Spleen (tissue), 11 donors: Measurements from ENCODE around the gene SLC2A11. TPM values are rescaled to one million over a fixed set of nuclear protein-coding genes. Genes with fewer than 3 reads are reported as not detected.
"Not testable (repeated sequence)": the region's sequence is repeated elsewhere in the genome, so short reads cannot be mapped to it uniquely, and the experiment has no call there.

Experiments used
- DNase-seq: peaks from one replicate; pipeline ENCODE4 v3.0.0-alpha.2; 2020
- H3K27ac ChIP-seq, 8 donors: fragments of 200-600 bp; sonication (generic) in 7 of 8; 1 replicate in 4 of 8; 2 replicates in 4 of 8; pipeline versions ENCODE4 v1.5.0 to v1.8.0; 2016 to 2021; ENCODE audit warnings: inconsistent platforms in 4 of 8, mild to moderate bottlenecking in 4 of 8, moderate library complexity in 1 of 8
- H3K27me3 ChIP-seq, 7 donors: fragments of 200-600 bp; sonication (generic) in 6 of 7; replicated peaks in 1 of 7; 1 replicate in 4 of 7; 2 replicates in 3 of 7; pipeline versions ENCODE4 v1.5.0 to v1.8.0; 2016 to 2021; ENCODE audit warnings: inconsistent platforms in 3 of 7, mild to moderate bottlenecking in 1 of 7
- H3K36me3 ChIP-seq, 6 donors: fragments of 200-600 bp; sonication (generic) in 5 of 6; 1 replicate in 4 of 6; 2 replicates in 2 of 6; pipeline versions ENCODE4 v1.5.0 to v1.8.0; 2016 to 2021; ENCODE audit warnings: inconsistent platforms in 2 of 6
- H3K4me1 ChIP-seq, 6 donors: fragments of 200-600 bp; sonication (generic) in 5 of 6; 1 replicate in 3 of 6; 2 replicates in 3 of 6; pipeline versions ENCODE4 v1.5.0 to v1.8.0; 2016 to 2021; ENCODE audit warnings: inconsistent platforms in 3 of 6
- H3K4me3 ChIP-seq, 8 donors: fragments of 200-600 bp; sonication (generic) in 7 of 8; 1 replicate in 4 of 8; 2 replicates in 4 of 8; pipeline versions ENCODE4 v1.5.0 to v1.8.0; 2016 to 2021; ENCODE audit warnings: inconsistent platforms in 4 of 8, mild to moderate bottlenecking in 4 of 8, moderate library complexity in 2 of 8
- H3K9me3 ChIP-seq, 8 donors: fragments of 200-600 bp; sonication (generic) in 7 of 8; 1 replicate in 4 of 8; 2 replicates in 4 of 8; pipeline versions ENCODE4 v1.5.0 to v1.8.0; 2016 to 2021; ENCODE audit warnings: inconsistent platforms in 4 of 8
- POLR2A ChIP-seq, 3 donors: fragments of 450-650 bp; IDR thresholded peaks; one replicate each; pipeline ENCODE4 v1.5.1; 2017; ENCODE audit warnings: antibody characterized with exemption in 3 of 3, mild to moderate bottlenecking in 1 of 3
- POLR2AphosphoS5 ChIP-seq, 3 donors: sonication (generic); formaldehyde crosslinking; IDR thresholded peaks; one replicate each; pipeline ENCODE4 v1.5.1; 2017; ENCODE audit warnings: antibody characterized with exemption in 3 of 3
- WGBS, 5 donors: extraction: QIAGEN DNeasy Blood & Tissue Kit in 3 of 5; methylation state at CpG; one replicate each; pipeline versions ENCODE4 v1.1.5 to v1.1.7; 2013 to 2018; 5-methylcytosine and 5-hydroxymethylcytosine counted together
- intact Hi-C: fragments of 100-400 bp; cut with DNase I; formaldehyde crosslinking; loops from one replicate; pipeline ENCODE4 v1.15.0; 2023; ENCODE audit warnings: low total_unique reads
- polyA plus RNA-seq, 3 donors: library from polyadenylated mRNA; stranded (reverse); fragments of 200-250 nt; gene quantifications; one replicate each; pipeline ENCODE4 v1.2.1, GENCODE V29; 2013
- total RNA-seq, 7 donors: library from RNA; depleted of rRNA in 3 of 7; stranded (reverse); fragments of >200 nt in 3 of 7; fragmentation: NEBNext Ultra II Directional in 4 of 7; extraction: Animal tissue kit (Norgen Biotek cat#: 25700) in 4 of 7; gene quantifications; one replicate each; pipeline versions ENCODE4 v1.1.0 to v1.2.1, GENCODE V29; 2016 to 2021
- TF ChIP-seq, protein P1 (sequence below), 11 experiments: fragments of 200-600 bp in 7 of 11; fragments of 450-650 bp in 4 of 11; sonication (generic) in 4 of 11; IDR thresholded peaks in 8 of 11; conservative IDR thresholded peaks in 3 of 11; 1 replicate in 7 of 11; 2 replicates in 4 of 11; pipeline versions ENCODE4 v1.4.0 to v1.8.0; 2016 to 2021; ENCODE audit warnings: antibody characterized with exemption in 11 of 11, inconsistent platforms in 4 of 11, mild to moderate bottlenecking in 1 of 11
- donor health status: healthy with polysubstance abuse.
- donor health status: DM: no; HTN: no; CAD: no; lungs with moderate emphysema.
- donor health status: DM: no; HTN: no; CAD: no.
- donor health status: Bipolar disorder and iron deficiency.
- donor health status: healthy.
- donor health status: DM: no; HTN: no; CAD: no.
- donor health status: DM: yes; HTN: yes; CAD: no.

SLC2A11 gene
- total and polyA plus RNA-seq, 10 donors = 12.0 to 23.5 (median 16.5) TPM

DNA sequence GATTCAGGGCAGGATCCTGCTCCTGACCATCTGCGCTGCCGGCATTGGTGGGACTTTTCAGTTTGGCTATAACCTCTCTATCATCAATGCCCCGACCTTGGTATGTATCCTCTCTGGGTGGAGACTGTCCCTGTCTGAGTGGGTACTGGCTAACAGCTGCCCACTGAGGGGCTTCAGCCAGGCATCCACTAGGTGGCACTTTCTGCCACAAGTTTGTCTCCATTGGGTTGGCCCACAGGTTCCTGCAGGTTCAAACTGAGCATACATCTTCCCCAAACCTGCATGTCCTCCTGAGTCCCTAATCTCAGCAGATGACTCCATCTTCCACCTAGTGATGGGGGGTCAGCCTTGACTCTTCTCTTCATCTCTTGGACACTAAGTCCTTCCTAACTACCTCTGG lies 4.4 kb downstream of the SLC2A11 start:
- DNase-seq = peak; percentile 69
- H3K27me3 ChIP-seq = no peaks in the 10 kb centered on the region
- intact Hi-C loops = no loop called here
- WGBS, 5 donors = 73 to 94% (median 76%) methylated on average over 3 of the region's 3 CpGs
- peaks cover 0 to 18% (median 0%) of the 10 kb centered on the region in 6 donors for H3K36me3 ChIP-seq
- TF ChIP-seq POLR2AphosphoS5 (IDR thresholded peaks at IDR 0.05) (no peak), POLR2A (IDR thresholded peaks at IDR 0.05) (no peak)
- TF ChIP-seq, protein P1, sequence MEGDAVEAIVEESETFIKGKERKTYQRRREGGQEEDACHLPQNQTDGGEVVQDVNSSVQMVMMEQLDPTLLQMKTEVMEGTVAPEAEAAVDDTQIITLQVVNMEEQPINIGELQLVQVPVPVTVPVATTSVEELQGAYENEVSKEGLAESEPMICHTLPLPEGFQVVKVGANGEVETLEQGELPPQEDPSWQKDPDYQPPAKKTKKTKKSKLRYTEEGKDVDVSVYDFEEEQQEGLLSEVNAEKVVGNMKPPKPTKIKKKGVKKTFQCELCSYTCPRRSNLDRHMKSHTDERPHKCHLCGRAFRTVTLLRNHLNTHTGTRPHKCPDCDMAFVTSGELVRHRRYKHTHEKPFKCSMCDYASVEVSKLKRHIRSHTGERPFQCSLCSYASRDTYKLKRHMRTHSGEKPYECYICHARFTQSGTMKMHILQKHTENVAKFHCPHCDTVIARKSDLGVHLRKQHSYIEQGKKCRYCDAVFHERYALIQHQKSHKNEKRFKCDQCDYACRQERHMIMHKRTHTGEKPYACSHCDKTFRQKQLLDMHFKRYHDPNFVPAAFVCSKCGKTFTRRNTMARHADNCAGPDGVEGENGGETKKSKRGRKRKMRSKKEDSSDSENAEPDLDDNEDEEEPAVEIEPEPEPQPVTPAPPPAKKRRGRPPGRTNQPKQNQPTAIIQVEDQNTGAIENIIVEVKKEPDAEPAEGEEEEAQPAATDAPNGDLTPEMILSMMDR (IDR thresholded peaks at IDR 0.05 in 8 of 11, conservative IDR thresholded peaks at IDR 0.05 in 3 of 11) = peak in 9 of 11 experiments; percentile 26 to 69 (median 49)
- H3K27ac ChIP-seq = no peak overlapping the region
- H3K4me1 ChIP-seq = peaks cover 0 to 23% (median 17%) of the 10 kb centered on the region in 6 donors
- H3K9me3 ChIP-seq = no peaks in the 10 kb centered on the region
- H3K4me3 ChIP-seq = no peak overlapping the region

- DNase-seq = peak; percentile 23
These were observed 7.0 kb downstream of the SLC2A11 start for GRCh38 chr22:23864499-23865154.

GRCh38 chr22:23868580-23868979 lies 10.9 kb downstream of the SLC2A11 start:
- H3K27ac ChIP-seq = no peak overlapping the region
- DNase-seq = no peak
- TF ChIP-seq, protein P1 (IDR thresholded peaks at IDR 0.05 in 8 of 11, conservative IDR thresholded peaks at IDR 0.05 in 3 of 11) = no peak
- TF ChIP-seq POLR2A (IDR thresholded peaks at IDR 0.05) (no peak), POLR2AphosphoS5 (IDR thresholded peaks at IDR 0.05) (no peak)
- no peaks in the 10 kb centered on the region for H3K27me3 ChIP-seq
- H3K36me3 ChIP-seq = peaks cover 2 to 70% (median 24%) of the 10 kb centered on the region in 6 donors
- 89 to 95% (median 94%) methylated on average over 4 of the region's 4 CpGs for whole genome bisulfite sequencing, 5 donors
- intact Hi-C loops = no loop called here
- no peak overlapping the region for H3K4me3 ChIP-seq
- H3K9me3 ChIP-seq = no peaks in the 10 kb centered on the region
- H3K4me1 ChIP-seq = no peaks in the 10 kb centered on the region

More at GRCh38 chr22:23864499-23865154, 7.0 kb downstream of the SLC2A11 start:
- H3K9me3 ChIP-seq, H3K27ac ChIP-seq, H3K27me3 ChIP-seq, H3K4me3 ChIP-seq, intact Hi-C loops, H3K4me1 ChIP-seq: not testable (repeated sequence)
- 69 to 84% (median 81%) methylated on average over 11 of the region's 11 CpGs for WGBS, 5 donors
- H3K36me3 ChIP-seq = peaks cover 1 to 43% (median 18%) of the 10 kb centered on the region in 6 donors

- TF ChIP-seq POLR2AphosphoS5 (IDR thresholded peaks at IDR 0.05) (no peak), POLR2A (IDR thresholded peaks at IDR 0.05) (no peak)
- TF ChIP-seq, protein P1 (IDR thresholded peaks at IDR 0.05 in 8 of 11, conservative IDR thresholded peaks at IDR 0.05 in 3 of 11) = no peak
- DNase-seq = no peak
- Histone ChIP-seq H3K9me3 (no peaks in the 10 kb centered on the region), H3K36me3 (peaks cover 0 to 87% (median 21%) of the 10 kb centered on the region in 6 donors), H3K27me3 (no peaks in the 10 kb centered on the region), H3K4me1 (no peaks in the 10 kb centered on the region), H3K4me3 (no peak overlapping the region), H3K27ac (no peak overlapping the region)
- 83 to 90% (median 84%) methylated on average over 4 of the region's 4 CpGs for WGBS, 5 donors
- intact Hi-C loops = no loop called here
These were observed 17.2 kb downstream of the SLC2A11 start for GRCh38 chr22:23874871-23875270.
